Hypothalamus (tissue), 51 donors: ENCODE data around the gene ADARB2.

Source experiments
- DNase-seq, 51 donors: peaks; one replicate each; lab custom pipeline; 2025; lab: John Stamatoyannopoulos, UW

ADARB2 gene

DNA sequence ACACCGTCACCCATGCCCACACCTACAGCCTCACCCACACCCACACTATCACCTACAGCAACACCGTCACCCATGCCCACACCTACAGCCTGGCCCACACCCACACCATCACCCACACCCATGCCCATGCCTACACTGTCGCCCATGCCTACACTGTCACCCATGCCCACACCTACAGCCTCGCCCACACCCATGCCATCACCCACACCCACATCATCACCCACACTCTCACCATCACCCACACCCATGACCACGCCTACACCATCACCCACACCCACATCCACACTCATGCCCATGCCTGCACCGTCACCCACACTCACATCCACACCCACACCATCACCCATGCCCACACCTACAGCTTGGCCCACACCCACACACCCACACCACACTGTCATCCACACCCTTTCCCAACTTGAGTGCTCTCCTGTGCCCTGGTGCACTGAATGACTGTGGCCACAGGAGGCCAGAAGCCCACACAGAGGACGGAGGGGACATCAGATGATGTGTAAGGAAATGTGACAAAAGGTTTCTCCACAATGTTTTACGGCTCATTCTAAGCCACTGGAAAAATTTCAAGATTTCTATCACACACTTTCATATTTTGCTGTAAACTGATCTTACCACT lies 527.9 kb downstream of the ADARB2 start:
- no peak for DNase-seq

DNA sequence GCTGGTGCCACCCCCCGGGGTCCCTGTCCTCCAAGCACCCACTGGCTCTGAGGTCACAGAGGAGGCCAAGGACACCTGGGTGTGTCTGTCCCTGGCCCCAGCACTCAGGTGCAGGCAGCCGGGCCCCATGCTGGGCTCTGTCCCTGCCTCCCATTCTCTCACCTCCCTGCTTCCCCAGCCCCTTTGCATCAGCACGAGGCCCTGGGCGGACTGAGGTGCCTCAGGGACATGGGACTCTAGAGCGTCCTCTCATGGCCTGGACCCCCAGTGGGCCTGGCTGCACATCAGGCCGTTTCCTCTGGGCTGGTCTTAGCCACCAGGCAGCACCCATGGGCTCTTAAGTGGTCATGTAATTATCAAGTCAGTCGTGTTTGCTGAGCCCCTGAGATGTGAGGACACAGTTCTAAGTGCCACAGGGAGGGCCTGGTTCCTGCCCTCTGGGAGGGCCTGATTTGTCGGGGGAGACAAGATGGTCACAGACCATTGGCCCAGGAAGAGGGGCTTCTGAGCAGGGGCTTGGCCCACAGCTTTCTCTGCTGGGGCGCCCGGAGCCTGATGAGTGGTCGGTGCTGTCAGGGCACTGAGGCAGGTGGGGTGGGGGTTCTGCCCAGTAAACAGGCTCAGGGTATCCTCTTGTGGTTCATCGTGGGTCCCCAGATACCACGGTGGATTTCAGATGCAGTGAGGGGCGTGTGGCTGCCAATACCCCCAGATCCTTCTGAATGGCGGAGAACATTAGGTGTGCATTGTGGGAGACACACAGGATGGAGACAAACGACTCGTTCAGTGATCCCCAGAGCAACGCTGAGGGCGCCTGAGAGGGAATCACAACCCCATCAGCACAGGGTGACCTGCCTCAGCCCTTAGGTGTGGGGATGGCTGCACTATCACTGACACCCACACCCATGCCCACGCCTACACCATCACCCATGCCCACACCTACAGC lies 528.7 kb downstream of the ADARB2 start:
- no peak for DNase-seq

DNA sequence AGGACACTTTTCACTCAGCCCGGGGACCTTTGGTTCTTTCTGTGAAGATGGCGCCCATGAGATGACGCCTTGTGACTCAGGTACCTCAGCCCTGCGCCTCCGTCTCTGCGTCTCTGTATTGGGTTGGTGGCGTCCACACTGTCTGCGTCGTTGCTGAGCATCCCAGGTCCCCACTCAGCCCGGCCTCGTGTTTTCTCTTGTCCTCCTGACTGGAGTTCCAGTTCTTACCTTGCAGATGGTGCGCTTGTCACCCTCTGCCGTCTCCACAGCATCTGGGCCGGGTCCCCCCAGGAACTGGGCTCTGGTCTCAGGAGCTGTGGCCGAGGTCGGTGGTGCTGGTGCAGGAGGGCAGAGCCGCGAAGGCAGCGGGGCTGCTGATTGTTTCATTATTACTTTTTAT lies 530.7 kb downstream of the ADARB2 start:
- no peak for DNase-seq

DNA sequence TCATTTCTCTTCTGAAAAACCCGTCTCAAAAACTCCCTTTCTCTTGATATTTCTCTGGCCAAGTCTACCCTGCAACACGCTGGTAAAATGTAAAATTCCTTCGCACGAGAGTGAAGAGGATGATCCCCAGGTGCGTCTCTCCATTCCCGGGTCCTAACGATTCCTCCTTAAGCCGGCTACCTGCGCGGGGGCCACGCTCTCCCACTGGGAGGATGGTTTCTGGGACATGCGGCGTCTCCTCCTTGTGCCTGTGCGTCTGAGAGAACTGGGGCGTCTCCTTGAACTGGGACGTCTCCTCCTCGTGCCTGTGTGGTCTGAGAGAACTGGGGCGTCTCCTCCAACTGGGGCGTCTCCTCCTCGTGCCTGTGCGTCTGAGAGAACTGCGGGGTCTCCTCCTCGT lies 531.2 kb downstream of the ADARB2 start:
- DNase-seq = no peak

DNA sequence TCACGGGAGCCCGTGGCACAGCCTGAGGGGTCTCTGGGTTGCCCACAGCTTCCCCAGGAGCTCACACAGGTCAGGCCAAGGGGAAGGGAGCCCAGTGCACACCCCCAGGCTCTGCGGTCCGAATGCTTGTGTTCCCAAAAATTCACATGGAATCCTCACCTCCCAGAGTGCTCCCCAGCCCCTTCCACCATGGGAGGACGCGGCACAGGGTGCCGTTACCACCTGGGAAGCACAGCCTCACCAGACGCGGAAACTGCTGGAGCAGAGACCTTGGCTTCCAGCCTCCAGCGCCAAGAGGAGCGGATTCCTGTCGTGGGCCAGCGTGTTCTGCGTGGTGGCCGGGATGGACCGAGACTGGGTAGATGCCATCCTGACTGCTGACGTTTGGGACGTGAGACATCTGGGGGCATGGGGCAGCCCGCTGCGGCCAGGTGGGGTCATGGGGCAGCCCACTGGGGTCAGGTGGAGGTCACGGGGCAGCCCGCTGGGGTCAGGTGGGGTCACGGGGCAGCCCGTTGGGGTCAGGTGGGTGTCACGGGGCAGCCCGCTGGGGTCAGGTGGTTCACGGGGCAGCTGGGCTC lies 531.8 kb downstream of the ADARB2 start:
- no peak for DNase-seq

DNA sequence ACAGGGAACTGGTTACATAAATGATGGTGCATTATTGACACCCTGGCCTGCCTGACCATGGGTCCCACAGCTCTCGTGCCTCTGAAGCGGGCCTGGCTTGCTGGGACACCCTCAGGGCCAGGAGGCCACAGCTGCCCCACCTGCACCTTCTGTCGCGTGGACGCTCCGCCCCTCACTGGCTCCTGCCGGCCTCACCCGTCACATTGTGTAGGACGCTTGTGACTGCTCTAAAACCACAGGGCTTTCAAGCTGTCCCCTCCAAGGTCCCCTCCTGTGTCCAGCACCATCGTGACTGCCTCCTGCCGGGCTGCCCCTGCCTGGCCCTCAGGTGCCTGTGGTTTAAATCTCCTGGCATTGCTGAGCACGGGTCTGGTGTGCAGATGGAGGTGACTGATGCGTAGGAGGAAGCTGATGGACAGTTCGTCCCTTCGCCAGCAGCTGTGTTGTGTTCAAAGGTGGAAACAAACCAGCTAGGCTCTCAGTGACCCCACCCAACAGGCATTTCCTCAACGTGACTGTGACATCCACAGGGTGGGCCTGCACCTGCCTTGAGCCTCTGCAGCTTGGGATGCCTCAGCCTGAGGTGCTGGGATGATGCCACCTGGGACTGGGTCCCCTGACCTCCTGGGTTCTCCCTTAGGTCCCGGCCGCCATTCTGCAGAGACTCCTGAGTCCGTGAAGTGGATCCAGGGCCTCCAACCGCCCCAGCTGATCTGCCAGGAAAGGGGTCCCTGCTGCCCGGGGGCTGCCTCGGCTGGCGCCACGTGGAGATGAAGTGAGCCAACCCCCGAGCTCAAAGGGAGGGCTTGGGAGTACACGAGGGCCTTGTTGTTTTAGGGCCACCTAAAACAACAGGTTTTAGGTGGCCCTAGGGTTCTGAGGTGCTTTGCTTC lies 532.6 kb downstream of the ADARB2 start:
- no peak for DNase-seq

DNA sequence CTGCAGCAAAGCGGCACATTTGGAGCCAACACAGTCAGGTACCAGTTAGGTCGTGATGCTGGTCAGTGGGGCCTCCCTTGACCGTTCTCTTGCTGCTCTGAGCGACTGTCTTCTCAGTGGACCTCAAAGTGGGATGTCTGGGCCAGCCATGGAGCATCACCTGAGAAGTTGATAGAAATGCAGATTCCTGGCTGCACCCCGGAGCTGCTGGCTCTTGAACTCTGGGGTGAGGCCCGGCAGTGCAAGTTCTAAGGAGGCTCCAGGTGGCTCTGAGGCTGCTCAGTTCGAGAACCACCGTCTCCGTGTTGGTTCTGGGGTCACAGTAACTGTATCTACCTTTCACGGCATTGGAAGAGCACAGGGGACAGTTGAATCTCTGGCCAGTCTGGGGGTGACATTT lies 533.6 kb downstream of the ADARB2 start:
- no peak for DNase-seq

DNA sequence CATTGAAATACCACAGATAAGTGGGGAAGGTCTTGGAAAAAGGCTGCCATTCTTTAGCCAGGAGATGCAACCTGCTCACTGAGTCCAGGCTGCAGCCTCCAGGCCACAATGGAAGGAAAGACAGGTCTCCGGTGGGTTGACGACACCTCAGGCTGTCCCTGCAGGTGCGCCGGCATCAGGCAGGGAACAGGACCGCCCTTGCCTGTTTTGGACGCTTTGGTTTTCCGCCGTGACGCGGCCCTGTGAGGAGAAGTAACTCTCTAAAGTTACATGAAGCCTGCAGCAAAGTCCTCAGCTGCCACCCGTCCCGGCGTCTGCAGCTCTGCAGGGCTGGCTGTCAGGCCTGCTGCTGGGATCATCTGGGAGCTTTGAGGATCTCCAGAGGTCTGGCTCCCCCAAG lies 534.1 kb downstream of the ADARB2 start:
- no peak for DNase-seq

DNA sequence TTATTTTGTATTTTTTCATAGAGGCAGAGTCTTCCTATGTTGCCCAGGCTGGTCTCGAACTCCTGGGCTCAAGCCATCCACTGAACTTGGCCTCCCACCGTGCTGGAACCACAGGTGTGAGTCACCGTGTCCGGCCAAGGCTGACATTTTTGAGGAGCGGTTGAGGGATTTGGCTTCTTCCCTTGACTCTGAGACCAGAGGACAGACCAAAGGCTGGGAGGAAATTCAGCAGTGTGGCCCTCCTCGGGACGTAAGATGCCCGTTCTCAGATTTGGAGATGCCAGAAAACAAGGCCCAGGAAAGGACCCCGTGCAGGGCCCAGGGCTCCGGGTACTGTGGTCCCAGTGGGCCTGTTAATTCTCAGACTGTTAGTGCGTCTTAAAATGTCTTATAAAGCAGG lies 535.0 kb downstream of the ADARB2 start:
- DNase-seq = no peak

DNA sequence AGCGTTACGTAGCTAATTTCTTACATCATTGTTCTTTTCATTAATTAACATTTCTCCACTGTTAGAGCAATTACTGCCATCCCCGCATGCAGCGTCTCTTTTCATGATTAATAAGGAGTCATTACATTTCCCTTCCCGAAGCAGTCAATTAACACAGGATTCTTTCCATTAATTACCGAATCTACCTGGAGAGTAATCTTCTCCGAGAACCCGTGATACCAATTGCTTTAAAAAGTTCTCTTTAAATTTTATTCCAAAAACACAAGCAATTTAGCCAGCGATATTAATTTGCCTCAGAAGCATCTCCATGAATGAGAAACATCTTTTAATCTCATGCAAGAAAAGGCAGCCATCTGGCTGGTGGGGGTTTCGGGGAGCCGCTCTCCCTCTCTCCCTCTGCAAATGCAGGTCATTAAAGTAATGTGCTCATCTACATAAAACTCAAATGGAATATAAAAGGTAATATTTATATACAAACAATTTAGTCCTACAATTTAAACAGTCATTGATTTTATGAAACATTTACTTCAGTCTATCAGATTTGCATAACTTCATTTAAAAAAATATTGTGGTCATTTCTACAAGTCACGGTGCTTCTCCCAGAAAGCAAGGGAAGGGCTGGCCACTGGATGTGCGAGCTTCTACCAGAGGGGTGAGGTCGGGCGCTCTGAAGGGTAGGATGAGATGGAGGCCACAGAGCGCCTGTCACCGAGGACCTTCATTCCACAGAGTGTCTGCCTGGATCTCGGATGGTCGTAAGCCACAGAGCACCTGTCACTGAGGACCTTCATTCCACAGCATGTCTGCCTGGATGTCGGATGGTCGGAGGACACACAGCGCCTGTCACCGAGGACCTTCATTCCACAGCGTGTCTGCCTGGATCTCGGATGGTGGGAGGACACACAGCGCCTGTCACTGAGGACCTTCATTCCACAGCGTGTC lies 536.2 kb downstream of the ADARB2 start:
- DNase-seq = peak in 1 of 51 donors; percentile 84

DNA sequence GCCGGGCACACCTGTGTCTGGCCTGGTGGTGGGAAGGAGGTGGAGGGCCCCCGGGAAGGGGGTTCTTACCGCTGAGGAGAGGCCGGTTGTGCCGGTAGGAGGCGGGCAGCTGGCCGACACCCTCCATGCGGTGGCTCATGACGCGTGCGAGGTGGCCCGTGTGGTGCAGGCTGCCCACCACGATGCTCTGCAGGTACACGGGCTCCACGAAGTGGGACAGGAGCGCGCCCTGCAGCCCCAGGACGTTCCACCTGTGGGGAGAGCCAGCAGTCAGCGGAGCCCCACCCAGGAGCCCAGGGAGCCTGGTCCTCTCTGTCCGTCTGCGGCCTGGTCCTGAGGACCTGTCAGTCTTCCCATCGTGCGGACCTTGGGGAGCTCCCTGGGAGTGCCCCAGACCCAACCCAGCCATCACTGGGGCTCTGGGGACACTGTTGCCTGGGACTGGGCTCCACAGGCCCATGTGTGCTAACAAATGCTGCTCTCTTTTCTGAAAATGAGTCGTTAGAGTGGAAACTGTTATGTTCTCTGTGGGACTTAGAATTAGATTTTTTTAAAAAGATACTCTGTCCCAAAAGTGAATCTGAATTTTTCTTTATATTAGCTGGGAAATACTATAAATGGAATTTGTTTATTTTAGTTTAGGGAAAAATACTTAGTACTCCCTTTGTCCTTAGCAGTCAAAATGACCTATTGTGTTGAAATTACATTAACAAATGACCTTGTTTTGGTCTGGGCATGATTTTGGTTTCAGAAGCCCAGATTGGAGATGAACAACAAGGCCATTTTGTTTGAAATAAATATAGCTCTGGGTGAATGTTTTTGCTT lies 537.2 kb downstream of the ADARB2 start:
- DNase-seq = peak in 14 of 51 donors; percentile 17 to 84 (median 43)

DNA sequence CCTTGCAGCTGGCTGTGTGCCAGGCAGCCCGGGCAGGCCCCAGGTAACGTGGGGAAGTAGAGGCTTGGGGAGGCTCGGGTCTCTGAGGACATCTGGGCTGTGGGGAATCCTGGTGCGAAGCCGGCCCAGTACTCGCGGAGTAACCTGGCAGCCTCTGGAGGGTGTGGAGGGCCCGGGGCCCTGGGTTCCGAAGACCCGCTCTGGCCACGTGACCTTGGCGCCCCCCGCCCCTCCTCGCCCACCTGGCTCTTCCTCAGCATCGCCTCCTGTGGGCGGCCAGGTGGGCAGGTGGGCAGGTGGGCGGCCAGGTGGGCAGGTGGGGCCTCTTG lies 538.0 kb downstream of the ADARB2 start:
- no peak for DNase-seq

DNA sequence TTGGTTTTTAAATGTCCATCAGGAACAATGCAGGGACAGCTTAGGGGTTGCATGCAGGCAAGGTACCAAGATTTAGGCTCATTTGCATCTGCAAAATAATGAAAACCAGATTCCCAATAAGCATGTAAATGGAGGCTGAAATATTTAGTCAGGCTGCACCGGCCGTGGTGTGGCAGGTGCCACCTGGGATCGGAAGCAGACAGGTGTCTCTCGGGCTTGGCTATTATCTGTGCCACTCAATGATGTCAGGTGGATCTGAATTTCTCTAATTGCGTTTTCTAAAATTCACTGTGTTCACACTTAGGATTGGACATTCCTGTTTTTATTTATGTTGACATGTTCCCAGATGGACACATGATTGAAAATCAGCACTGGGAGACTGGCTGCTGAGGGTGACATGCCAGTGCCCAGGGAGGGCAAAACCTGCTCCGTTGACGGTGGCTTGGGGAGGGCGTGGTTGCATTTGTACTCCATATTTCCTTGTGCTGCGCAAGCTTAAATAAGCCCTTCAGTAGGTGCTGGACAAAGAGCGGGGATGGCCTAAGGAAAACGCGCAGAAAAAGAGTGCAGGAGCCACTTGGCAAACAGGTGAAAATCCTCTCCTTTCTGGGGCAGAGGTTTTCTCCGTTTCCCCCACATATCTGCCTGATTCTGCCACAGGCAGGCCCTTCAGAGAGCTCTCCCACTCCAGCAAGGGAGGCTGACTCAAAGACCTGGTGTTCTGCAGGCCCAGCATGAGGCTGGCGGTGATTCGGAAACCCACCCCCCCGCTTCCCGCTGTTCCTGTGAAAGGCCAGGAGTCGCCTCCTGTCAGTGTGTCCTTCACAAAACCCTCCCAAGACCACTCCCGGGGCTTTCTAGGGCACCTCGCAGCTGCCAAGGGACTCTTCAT lies 538.6 kb downstream of the ADARB2 start:
- peak in 1 of 51 donors; percentile 59 for DNase-seq

DNA sequence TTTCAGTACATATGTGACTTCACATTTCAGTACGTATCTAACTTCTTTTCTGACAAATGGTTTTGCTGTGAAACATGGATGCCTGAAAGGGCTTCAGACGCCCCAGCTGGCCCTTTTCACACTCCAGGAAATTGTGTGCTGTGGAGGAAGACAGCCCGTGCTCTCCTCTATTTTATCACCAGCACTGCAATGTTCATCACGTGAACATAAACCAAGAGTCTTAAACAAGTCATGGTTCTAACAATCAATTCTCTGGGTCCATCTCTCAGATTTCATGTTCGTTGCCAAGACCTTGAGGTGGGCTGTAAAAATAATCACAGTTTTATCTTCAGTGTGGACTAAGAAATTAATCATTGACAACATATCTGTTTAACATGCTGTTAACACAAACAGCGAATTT lies 539.9 kb downstream of the ADARB2 start:
- DNase-seq = peak in 1 of 51 donors; percentile 20

DNA sequence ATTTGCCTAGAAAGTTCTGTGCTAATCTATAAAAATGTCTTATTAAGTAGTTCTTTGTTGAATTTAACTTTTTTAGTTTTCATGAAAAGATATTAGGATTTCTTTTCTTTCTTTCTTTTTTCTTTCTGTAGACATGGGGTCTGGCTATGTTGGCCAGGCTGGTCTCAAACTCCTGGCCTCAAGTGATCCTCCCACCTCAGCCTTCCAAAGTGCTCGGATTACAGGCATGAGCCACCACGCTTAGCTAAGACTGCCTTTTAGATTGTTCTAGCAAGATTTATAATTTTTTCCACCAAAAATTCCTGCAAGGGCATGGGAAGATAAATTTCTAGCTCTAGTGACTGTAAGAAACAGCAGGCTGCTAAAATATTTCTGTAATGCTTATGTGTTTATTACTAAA lies 540.7 kb downstream of the ADARB2 start:
- DNase-seq = no peak

DNA sequence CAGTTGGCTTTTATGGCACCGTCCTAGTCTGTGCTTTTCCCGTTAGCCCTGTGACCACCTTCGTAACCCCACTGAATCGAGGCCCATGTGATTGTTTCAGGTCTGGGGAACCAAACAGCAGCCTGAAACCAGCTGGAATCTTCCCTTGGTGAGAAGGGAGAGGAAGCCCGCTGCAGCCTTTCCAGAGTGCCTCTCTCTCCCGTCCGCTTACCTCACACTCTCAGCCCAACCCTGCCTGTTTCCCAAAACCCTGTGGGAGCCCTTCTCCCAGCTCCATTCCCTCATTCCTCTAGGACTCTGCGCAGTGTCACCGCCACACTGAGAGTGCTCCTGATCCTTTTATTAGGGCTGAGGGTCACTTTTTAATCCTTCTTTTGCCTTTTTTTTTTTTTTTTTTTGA lies 541.5 kb downstream of the ADARB2 start:
- DNase-seq = no peak

DNA sequence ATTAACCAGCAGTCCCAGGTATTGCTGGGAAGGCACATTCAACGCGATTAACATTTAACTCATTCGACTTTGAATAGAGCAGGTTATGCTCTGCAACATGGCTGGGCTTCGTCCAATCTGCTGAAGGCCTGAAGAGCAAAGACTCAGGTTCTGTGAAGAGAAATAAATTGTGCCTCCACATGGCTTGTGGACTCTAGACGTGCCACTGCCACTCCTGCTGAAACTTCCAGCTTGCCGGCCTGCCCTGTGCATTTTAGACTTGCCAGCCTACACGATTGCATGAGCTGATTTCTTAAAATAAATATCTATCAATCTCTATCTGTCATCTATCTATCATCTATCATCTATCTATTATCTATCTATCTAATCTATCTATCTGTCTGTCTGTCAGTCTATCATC lies 543.2 kb downstream of the ADARB2 start:
- DNase-seq = no peak

DNA sequence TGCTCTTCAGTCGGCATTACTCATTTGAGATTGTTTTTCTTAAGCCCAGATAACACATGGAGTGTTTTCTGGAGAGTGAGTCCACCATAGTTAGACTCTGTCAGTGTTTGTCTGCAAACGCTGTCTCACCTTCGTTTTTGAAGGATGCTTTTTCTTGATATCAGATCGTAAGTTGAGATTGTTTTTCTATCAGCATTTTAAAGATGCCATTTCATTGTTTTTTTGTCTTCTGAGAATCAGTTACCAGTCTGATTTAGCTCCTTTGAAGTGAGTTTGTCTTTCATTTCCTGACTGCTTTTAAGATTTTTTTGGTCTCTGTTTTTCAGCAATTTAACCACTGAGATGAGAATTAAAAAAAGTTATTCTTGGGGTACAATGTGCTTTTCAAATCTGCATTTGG lies 543.8 kb downstream of the ADARB2 start:
- DNase-seq = no peak
